Activated naive CD8-positive, alpha-beta T cell treated with anti-CD3 and anti-CD28 coated beads, Interleukin-2, amount 10 ng/mL, durations not matched to agents 7 days and 5 days (primary cell): ENCODE measurements around the gene TBC1D32. TPM values are rescaled to one million over a fixed set of nuclear protein-coding genes. Genes with fewer than 3 reads are reported as not detected.
"Not testable (repeated sequence)": the region's sequence is repeated elsewhere in the genome, so short reads cannot be mapped to it uniquely, and the experiment has no call there.

Experiments used
- ATAC-seq: fragments of 150-1000 bp; cut with Tn5 transposase; one replicate; pipeline ENCODE4 v1.10.0; 2021; ENCODE audit warnings: low read depth, moderate library complexity
- POLR2A ChIA-PET: fragments of 350-600 bp; sonication (Branson Sonifier 250); formaldehyde crosslinking; loops from one replicate; lab custom pipeline; 2021; ENCODE audit warnings: antibody characterized with exemption; lab: Charles Lee
- DNase-seq: peaks from one replicate; pipeline ENCODE4 v3.0.0; 2021
- H3K27ac Mint-ChIP-seq: one replicate; pipeline ENCODE4 v1.8.0; 2022; ENCODE audit warnings: mild to moderate bottlenecking, mixed read lengths
- H3K27me3 Mint-ChIP-seq: one replicate; pipeline ENCODE4 v1.8.0; 2022; ENCODE audit warnings: mild to moderate bottlenecking, moderate library complexity, mixed read lengths
- H3K36me3 Mint-ChIP-seq: one replicate; pipeline ENCODE4 v1.8.0; 2021; ENCODE audit warnings: mild to moderate bottlenecking, mixed read lengths
- H3K4me1 Mint-ChIP-seq: one replicate; pipeline ENCODE4 v1.8.0; 2021; ENCODE audit warnings: mixed read lengths
- H3K4me3 Mint-ChIP-seq: one replicate; pipeline ENCODE4 v1.8.0; 2022; ENCODE audit warnings: mild to moderate bottlenecking, moderate library complexity, mixed read lengths
- H3K9me3 Mint-ChIP-seq: one replicate; pipeline ENCODE4 v1.8.0; 2021; ENCODE audit warnings: mixed read lengths
- total RNA-seq, 2 experiments: library from RNA; stranded (reverse); gene quantifications; one replicate each; pipeline ENCODE4 v1.2.3, GENCODE V29; 2021

Gene TBC1D32
- total RNA-seq, 2 experiments from 2014 or later, result 12.1 to 13.1 TPM

DNA sequence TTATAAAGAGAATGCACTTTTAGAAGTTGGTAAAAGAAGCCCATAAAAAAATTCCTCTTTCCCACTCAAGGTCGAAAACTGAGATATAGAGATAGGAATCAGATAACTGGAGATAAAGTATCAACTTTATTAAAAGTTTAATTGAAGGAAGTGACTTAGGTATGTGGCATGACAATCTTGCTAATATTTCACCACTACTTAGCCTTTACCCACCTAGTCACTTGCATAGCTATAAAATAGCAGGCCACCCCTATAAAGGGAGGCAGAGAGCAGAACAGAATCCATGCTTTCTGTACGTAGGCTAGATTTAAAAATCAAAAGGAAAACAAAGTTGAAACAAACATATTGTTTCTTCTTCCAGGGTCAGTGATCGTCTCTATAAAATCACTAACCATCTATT, 13.2 kb upstream of the TBC1D32 start:
- DNase-seq, result no peak
- H3K27me3 Mint-ChIP-seq, result peaks cover 12% of the 10 kb centered on the region
- no peaks in the 10 kb centered on the region for H3K36me3 Mint-ChIP-seq
- POLR2A ChIA-PET, result no interaction called here
- no peak overlapping the region for H3K4me3 Mint-ChIP-seq
- H3K9me3 Mint-ChIP-seq, result no peaks in the 10 kb centered on the region
- no peaks in the 10 kb centered on the region for H3K4me1 Mint-ChIP-seq
- no peak for ATAC-seq
- H3K27ac Mint-ChIP-seq, result no peak overlapping the region

DNA sequence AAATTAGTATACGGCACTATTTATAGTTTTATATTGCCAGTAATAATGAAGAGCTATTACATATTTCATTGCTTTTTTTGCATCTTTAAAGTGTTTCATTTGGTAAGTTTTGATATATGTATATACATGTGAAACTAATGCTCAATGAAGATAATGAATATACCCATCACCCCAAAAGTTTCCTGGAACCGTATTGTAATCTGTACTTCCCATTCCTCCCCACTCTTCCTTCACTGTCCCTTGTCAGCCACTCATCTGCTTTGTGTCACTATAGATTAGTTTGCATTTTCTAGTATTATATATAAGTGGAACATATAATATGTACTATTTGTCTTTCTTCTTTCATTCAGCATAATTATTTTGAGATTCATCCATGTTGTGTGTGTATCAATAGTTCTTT, 10.3 kb upstream of the TBC1D32 start:
- H3K4me1 Mint-ChIP-seq, result no peaks in the 10 kb centered on the region
- H3K27ac Mint-ChIP-seq, result no peak overlapping the region
- no peak overlapping the region for H3K4me3 Mint-ChIP-seq
- no peaks in the 10 kb centered on the region for H3K36me3 Mint-ChIP-seq
- ATAC-seq (no peak), DNase-seq (no peak)
- peaks cover 3% of the 10 kb centered on the region for H3K27me3 Mint-ChIP-seq
- POLR2A ChIA-PET, result no interaction called here
- no peaks in the 10 kb centered on the region for H3K9me3 Mint-ChIP-seq

DNA sequence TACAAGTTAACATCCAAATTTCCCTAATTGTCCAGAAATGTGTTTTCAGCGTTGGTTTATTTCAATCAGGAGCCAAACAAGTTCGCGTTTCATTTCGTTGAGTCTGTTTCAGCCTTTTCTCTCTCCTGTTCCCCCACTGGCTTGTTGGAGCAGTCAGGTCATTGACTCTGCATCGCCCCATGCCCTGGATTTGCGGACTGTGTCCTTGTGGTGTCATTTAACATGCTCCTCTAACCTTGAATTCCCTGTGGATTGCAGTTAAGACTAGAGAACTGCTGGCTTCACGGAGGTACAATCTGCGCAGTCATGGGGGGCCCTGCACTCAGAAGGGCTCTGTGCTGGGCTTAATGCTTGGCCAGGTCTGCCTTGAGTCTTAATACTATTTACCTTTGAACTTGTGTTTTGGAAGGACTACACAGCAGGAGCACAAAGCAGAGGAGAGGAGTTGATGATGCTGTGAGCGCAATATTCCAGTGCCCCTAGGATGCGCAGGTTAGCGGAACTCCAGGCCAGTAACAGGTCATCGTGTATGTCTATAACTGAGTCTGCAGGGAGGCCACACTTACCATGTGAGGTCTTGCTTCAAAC, 5.5 kb upstream of the TBC1D32 start:
- POLR2A ChIA-PET, result no interaction called here

DNA sequence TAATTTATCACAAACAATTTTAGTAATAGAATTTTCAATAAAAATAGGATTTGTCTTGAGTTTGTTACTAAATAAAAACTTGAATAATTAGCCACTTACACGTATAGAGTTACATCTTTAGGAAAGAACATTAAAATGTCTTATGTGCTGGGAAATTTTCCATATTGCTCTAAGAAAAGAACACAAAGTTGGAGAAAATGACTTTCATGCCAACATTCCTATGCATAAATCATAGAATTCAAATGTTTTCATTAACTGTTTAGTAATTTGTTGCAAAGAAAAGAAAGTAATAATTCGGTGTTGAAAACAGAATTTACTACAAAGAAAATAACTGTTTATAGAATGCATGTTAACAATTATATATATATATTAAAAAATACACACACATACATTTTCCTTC, 4.7 kb upstream of the TBC1D32 start:
- ATAC-seq, result no peak
- H3K4me1 Mint-ChIP-seq, result peaks cover 8% of the 10 kb centered on the region
- H3K27ac Mint-ChIP-seq, result no peak overlapping the region
- H3K36me3 Mint-ChIP-seq, result no peaks in the 10 kb centered on the region
- no peak overlapping the region for H3K4me3 Mint-ChIP-seq
- H3K9me3 Mint-ChIP-seq, result no peaks in the 10 kb centered on the region
- POLR2A ChIA-PET, result no interaction called here
- peaks cover 3% of the 10 kb centered on the region for H3K27me3 Mint-ChIP-seq
- no peak for DNase-seq

More for the DNA sequence above, 5.5 kb upstream of the TBC1D32 start:
- Mint-ChIP-seq H3K36me3 (no peaks in the 10 kb centered on the region), H3K9me3 (no peaks in the 10 kb centered on the region), H3K27ac (no peak overlapping the region), H3K27me3 (peaks cover 3% of the 10 kb centered on the region), H3K4me3 (no peak overlapping the region), H3K4me1 (peaks cover 7% of the 10 kb centered on the region)
- no peak for ATAC-seq
- no peak for DNase-seq

DNA sequence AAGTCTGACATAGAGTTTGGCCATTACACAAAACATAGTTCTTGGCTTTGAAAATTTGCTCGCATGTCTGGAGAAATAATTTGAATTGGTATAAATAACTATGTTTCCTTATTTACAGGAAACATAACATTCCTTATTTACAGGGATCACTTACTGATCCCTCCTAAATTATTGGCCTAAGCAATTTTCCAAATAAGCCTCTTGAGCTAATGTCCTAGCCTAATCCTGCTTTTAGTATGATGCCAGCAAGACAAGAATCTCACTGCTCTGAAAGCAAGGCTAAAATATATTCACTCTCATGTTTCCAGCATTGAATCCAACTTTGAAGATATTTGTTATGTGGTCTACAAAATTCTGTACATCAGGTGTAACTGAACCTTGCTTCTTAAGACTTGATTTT, 4.1 kb upstream of the TBC1D32 start:
- no peak for ATAC-seq
- Mint-ChIP-seq H3K4me1 (peaks cover 9% of the 10 kb centered on the region), H3K9me3 (no peaks in the 10 kb centered on the region), H3K27me3 (peaks cover 2% of the 10 kb centered on the region), H3K36me3 (no peaks in the 10 kb centered on the region), H3K4me3 (no peak overlapping the region), H3K27ac (no peak overlapping the region)
- DNase-seq, result no peak
- POLR2A ChIA-PET, result no interaction called here

DNA sequence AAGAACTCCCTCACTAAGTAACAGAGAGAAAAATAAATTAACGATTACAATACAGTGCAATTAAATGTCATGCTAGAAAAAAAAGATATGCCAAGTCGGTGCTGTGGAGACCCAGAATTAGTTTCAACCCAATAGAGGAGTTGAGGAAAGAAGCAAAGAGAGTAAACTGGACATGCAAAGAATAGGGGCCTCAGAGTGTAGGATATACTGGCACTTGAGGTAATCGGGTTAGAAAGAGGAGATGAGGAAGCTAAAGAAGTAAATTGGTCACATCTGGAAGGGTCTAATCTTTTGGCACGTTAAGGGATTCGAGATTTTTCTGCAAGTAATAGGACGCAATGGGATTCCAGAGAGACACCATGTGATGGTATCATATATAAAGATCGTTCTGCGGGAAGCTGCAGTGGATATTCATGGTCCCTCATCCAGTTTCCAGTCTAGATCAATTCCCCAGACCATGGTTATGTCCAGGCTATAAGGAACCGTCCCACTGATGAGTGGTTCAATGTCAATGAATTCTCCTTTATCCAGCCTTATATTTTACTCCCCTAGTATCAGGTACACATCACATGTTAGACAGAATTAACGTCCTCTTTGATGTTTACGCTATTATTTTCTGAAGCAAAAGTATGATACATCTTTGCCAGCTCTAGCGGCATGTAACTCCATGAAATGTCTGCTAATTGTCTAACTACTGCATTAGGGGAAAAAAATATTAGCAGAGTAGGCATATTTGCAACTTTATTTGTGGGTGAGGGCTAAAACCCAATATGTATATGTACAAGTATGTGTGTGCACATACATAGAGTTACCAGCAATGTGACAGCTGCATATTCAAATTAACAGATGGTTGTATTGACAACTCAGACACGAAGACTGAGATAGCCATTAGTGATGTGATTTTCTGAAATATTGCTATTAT, 1.1 kb upstream of the TBC1D32 start:
- no peaks in the 10 kb centered on the region for H3K27me3 Mint-ChIP-seq
- peak overlapping the region; percentile 93 for H3K4me3 Mint-ChIP-seq
- H3K4me1 Mint-ChIP-seq, result peaks cover 31% of the 10 kb centered on the region
- H3K9me3 Mint-ChIP-seq, result no peaks in the 10 kb centered on the region
- POLR2A ChIA-PET, result interaction anchor here (1.3 kb wide), 1 partner anchor 8 kb away, joined by 3 read pairs; no protein-coding TSS in a partner anchor
- ATAC-seq (no peak), DNase-seq (no peak)
- H3K36me3 Mint-ChIP-seq, result no peaks in the 10 kb centered on the region
- H3K27ac Mint-ChIP-seq, result peak overlapping the region; percentile 99

DNA sequence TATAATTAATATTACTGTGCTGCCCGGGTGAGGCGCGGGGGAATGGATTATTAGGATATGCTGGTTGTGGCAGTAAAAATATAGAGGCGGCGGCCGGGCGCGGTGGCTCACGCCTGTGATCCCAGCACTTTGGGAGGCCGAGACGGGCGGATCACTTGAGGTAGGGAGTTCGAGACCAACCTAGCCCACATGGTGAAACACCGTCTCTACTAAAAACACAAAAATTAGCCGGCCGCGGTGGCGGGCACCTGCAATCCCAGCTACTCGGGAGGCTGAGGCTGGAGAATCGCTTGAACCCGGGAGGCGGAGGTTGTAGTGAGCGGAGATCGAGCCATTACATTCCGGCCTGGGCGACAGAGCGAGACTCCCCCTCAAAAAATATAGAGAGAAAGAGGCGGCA, 586 bp downstream of the TBC1D32 start:
- peak overlapping the region; percentile 49 for H3K27ac Mint-ChIP-seq
- H3K9me3 Mint-ChIP-seq, H3K36me3 Mint-ChIP-seq, ATAC-seq, H3K27me3 Mint-ChIP-seq, DNase-seq: not testable (repeated sequence)
- POLR2A ChIA-PET, result interaction anchor here (0.7 kb wide), 1 partner anchor 17 kb away, joined by 6 read pairs; no protein-coding TSS in a partner anchor
- peaks cover 32% of the 10 kb centered on the region for H3K4me1 Mint-ChIP-seq
- peak overlapping the region; percentile 93 for H3K4me3 Mint-ChIP-seq

DNA sequence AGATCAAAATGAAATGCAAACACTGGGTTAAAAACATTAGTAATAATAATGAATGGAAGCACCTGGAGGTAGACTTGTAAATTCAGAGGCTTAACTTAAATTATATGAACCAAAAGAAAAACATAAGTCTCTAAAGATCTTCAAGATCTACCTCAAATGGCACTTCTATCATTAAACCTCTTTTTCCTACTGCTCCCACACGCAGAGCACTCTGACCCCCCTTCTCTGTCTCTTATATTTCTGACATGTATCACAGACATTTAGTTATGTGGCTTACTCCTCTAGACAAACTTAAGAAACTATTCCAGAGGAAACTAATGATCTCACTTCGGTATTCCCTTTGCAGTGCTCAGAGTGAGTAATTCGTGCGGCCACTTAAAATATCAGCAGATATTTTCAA, 1.1 kb downstream of the TBC1D32 start:
- no peaks in the 10 kb centered on the region for H3K27me3 Mint-ChIP-seq

DNA sequence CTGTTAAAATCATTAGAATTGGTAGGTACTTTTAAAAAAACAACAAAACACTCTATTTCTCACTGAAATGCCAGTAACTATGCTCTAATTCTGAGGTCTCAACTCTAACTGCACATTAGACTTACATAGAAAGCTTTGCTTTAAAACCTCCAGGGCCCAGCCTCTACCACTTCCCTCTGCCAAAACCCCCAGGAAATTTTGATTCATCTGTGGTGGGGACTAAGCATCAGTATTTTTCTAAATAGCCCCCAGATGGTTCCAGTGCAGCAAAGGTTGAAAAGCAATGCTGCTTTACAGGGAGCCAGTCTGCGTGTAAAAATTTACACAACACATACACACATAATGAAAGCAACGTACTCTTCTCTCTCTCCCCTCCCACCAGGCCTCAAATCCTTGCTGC, 3.8 kb downstream of the TBC1D32 start:
- Mint-ChIP-seq H3K27me3 (no peaks in the 10 kb centered on the region), H3K9me3 (no peaks in the 10 kb centered on the region), H3K36me3 (no peaks in the 10 kb centered on the region), H3K27ac (no peak overlapping the region), H3K4me3 (no peak overlapping the region), H3K4me1 (peaks cover 31% of the 10 kb centered on the region)
- POLR2A ChIA-PET, result no interaction called here
- DNase-seq, result no peak
- ATAC-seq, result no peak

More for the DNA sequence above, 1.1 kb downstream of the TBC1D32 start:
- no peak for ATAC-seq
- POLR2A ChIA-PET, result interaction anchor here (0.7 kb wide), 1 partner anchor 16 kb away, joined by 6 read pairs; no protein-coding TSS in a partner anchor
- H3K4me3 Mint-ChIP-seq, result peak overlapping the region; percentile 93
- DNase-seq, result no peak
- peaks cover 32% of the 10 kb centered on the region for H3K4me1 Mint-ChIP-seq
- H3K36me3 Mint-ChIP-seq, result no peaks in the 10 kb centered on the region
- H3K27ac Mint-ChIP-seq, result peak overlapping the region; percentile 23
- no peaks in the 10 kb centered on the region for H3K9me3 Mint-ChIP-seq

DNA sequence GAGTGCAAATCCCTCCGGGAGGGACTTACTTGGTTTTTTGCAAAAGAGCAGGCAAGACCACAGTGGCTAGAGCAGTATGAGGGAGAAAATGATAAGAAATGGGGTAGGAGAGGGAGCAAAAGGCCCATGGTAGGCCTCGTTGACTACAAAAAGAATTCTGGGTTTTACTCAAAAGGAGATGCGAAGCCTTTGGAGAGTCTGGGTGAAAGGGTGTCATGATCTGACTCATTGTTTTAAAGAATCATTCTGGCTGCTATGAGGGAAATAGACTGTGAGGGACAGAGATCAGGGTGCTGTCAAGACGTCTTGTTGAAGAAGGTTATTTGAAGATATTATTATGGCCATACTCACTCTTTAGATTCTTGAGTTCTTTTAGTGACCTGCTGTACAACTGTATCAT, 13.0 kb downstream of the TBC1D32 start:
- no peak overlapping the region for H3K27ac Mint-ChIP-seq
- H3K36me3 Mint-ChIP-seq, result peaks cover 26% of the 10 kb centered on the region
- ATAC-seq, result no peak

DNA sequence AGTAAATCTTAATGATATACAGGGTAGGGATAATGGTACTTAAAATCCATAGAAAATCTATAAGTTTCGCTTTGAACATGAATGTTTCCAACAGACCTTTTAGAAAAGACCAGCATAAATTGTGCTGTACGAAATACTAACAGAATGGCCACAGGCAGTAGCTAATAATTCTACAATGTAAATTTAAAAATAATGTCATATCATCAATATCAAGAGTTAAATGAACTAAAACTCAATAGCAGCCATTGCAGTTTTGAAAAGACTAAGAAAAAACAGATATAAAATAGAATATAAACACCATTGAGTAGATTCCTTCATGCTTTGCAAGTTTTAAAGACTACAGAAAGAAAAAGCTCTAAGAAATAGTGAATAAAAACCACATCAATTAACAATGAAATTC, 14.7 kb downstream of the TBC1D32 start:
- ATAC-seq (no peak), DNase-seq (no peak)
- Mint-ChIP-seq H3K9me3 (no peaks in the 10 kb centered on the region), H3K4me1 (no peaks in the 10 kb centered on the region), H3K27ac (no peak overlapping the region), H3K4me3 (no peak overlapping the region), H3K27me3 (no peaks in the 10 kb centered on the region), H3K36me3 (peaks cover 23% of the 10 kb centered on the region)
- POLR2A ChIA-PET, result no interaction called here

More for the DNA sequence above, 13.0 kb downstream of the TBC1D32 start:
- H3K4me1 Mint-ChIP-seq, result no peaks in the 10 kb centered on the region
- POLR2A ChIA-PET, result no interaction called here
- DNase-seq, result no peak
- H3K4me3 Mint-ChIP-seq, result no peak overlapping the region
- no peaks in the 10 kb centered on the region for H3K9me3 Mint-ChIP-seq
- H3K27me3 Mint-ChIP-seq, result no peaks in the 10 kb centered on the region

DNA sequence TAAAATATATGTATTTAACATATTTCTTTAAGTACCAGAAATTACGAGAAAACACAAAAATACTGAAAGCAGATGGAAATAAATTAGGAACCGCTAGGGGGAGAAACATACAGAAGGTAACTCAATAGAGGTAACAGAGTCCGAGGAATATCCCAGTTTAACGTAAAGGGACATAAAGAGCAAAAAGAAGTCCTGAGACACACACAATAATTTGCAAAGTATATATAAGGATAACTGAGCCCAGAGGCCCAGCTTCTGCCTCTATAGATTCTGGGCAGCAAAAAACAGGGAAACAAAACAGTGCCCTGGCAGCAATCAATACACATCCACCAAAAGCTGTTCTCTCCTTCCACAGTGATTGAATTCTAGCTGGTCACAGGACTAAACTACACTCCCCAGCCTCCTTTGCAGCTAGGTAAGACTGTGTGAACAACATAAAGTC, 15.1 kb downstream of the TBC1D32 start:
- DNase-seq (no peak), ATAC-seq (no peak)
- no peaks in the 10 kb centered on the region for H3K4me1 Mint-ChIP-seq
- H3K27ac Mint-ChIP-seq, result no peak overlapping the region
- POLR2A ChIA-PET, result no interaction called here
- H3K27me3 Mint-ChIP-seq, result no peaks in the 10 kb centered on the region
- H3K9me3 Mint-ChIP-seq, result no peaks in the 10 kb centered on the region
- peaks cover 24% of the 10 kb centered on the region for H3K36me3 Mint-ChIP-seq
- no peak overlapping the region for H3K4me3 Mint-ChIP-seq

DNA sequence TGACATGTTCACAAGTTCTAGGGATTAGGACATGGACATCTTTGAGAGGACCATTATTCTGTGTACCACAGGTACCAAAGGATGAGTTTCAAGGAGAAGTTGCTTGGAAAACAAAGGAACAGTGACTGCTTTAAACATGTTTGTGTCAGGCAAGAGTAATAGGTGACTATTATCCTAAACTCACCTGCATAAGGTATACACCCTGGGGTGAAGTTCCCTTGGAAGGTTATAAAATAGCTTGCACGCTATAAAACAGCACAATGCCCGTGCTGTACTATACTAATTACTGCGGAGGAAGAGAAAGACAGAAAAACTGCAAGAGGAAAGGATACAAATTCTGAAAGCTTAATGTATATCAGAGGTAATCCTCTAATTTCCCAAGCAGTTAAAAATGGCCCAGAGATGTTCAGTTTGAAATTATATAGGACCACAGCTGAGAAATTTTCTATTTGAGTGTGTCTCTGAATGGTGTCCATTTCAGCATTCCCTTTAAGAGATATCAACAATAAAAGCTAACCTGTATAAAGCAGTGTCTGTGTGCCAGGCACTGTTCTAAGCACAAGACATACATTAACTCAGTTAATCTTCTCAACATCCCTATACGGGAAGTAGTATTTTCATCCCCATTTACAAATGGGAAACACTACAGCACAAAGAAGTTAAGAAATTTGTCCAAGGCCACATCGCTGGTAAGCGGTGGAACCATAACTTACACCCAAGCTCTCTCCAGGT, 19.7 kb downstream of the TBC1D32 start:
- no peaks in the 10 kb centered on the region for H3K27me3 Mint-ChIP-seq
- POLR2A ChIA-PET, result no interaction called here
- peaks cover 4% of the 10 kb centered on the region for H3K9me3 Mint-ChIP-seq
- H3K4me3 Mint-ChIP-seq, result no peak overlapping the region
- H3K36me3 Mint-ChIP-seq, result peaks cover 25% of the 10 kb centered on the region
- no peaks in the 10 kb centered on the region for H3K4me1 Mint-ChIP-seq
- no peak overlapping the region for H3K27ac Mint-ChIP-seq
- no peak for ATAC-seq
- DNase-seq, result no peak
